Measurements from ENCODE around the gene EHMT1.

EHMT1 gene

DNA sequence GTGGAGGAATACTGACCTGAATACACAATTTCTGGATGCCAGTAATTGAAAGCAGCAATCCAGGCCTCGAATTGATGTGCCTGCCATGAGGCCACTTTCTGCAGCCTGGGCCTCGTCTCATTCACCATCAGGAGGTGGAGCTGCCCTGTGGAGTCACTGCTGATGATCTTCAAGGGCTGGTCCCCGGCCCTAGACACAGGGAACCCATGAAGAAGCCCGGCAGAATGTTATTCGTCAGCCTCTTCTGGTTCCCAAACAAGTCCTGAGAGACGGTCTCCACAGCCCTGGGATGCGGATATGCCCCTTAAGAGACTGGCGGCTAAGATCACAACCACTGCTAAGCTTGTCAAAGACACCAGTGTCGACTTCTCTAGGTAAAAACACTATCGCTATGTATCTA, 44.6 kb upstream of the EHMT1 start:
- H3K27ac ChIP-seq (replicated peaks) = no peak overlapping the region
- TF ChIP-seq, protein P1, sequence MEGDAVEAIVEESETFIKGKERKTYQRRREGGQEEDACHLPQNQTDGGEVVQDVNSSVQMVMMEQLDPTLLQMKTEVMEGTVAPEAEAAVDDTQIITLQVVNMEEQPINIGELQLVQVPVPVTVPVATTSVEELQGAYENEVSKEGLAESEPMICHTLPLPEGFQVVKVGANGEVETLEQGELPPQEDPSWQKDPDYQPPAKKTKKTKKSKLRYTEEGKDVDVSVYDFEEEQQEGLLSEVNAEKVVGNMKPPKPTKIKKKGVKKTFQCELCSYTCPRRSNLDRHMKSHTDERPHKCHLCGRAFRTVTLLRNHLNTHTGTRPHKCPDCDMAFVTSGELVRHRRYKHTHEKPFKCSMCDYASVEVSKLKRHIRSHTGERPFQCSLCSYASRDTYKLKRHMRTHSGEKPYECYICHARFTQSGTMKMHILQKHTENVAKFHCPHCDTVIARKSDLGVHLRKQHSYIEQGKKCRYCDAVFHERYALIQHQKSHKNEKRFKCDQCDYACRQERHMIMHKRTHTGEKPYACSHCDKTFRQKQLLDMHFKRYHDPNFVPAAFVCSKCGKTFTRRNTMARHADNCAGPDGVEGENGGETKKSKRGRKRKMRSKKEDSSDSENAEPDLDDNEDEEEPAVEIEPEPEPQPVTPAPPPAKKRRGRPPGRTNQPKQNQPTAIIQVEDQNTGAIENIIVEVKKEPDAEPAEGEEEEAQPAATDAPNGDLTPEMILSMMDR (IDR thresholded peaks at IDR 0.05; ENCODE audit: insufficient read depth, low read length) = no peak
- TF ChIP-seq SPI1 (IDR thresholded peaks at IDR 0.05; ENCODE audit: borderline replicate concordance, low read depth) (no peak), GABPA (IDR thresholded peaks at IDR 0.05; ENCODE audit: low read depth) (no peak), POLR2AphosphoS5 (IDR thresholded peaks at IDR 0.05; ENCODE audit: low read depth) (no peak)
- TF ChIP-seq, protein P2, sequence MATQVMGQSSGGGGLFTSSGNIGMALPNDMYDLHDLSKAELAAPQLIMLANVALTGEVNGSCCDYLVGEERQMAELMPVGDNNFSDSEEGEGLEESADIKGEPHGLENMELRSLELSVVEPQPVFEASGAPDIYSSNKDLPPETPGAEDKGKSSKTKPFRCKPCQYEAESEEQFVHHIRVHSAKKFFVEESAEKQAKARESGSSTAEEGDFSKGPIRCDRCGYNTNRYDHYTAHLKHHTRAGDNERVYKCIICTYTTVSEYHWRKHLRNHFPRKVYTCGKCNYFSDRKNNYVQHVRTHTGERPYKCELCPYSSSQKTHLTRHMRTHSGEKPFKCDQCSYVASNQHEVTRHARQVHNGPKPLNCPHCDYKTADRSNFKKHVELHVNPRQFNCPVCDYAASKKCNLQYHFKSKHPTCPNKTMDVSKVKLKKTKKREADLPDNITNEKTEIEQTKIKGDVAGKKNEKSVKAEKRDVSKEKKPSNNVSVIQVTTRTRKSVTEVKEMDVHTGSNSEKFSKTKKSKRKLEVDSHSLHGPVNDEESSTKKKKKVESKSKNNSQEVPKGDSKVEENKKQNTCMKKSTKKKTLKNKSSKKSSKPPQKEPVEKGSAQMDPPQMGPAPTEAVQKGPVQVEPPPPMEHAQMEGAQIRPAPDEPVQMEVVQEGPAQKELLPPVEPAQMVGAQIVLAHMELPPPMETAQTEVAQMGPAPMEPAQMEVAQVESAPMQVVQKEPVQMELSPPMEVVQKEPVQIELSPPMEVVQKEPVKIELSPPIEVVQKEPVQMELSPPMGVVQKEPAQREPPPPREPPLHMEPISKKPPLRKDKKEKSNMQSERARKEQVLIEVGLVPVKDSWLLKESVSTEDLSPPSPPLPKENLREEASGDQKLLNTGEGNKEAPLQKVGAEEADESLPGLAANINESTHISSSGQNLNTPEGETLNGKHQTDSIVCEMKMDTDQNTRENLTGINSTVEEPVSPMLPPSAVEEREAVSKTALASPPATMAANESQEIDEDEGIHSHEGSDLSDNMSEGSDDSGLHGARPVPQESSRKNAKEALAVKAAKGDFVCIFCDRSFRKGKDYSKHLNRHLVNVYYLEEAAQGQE (IDR thresholded peaks at IDR 0.05; ENCODE audit: insufficient replicate concordance, low read depth) = no peak
- H3K27me3 ChIP-seq (ENCODE audit: insufficient read depth, poor library complexity, severe bottlenecking) = no peaks in the 10 kb centered on the region
- DNase-seq (ENCODE audit: low read depth in 1 of 2, low spot score in 1 of 2) = no peak
- no peak overlapping the region for H3K4me3 ChIP-seq (replicated peaks; ENCODE audit: insufficient read depth, low read length)

DNA sequence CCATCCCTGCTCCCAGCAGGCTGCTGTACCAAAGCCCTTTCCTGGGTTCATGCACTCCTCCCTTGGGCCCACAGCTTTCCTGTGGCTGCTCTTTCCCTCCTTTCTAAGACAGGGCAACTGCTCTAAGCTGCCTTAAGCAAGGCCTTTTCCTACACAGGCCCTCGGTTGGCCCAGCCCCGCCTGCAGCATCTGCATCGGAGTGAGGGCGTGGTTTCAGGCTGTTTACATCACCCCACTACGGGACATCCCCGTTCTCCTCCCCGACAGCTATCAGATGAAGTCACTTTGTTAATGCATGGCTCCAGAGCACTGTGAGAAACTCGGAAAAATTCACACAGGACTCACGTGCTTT, 43.5 kb upstream of the EHMT1 start:
- DNase-seq (ENCODE audit: low read depth in 1 of 2, low spot score in 1 of 2) = no peak
- Histone ChIP-seq H3K27ac (replicated peaks) (no peak overlapping the region), H3K4me3 (replicated peaks; ENCODE audit: insufficient read depth, low read length) (no peak overlapping the region), H3K27me3 (ENCODE audit: insufficient read depth, poor library complexity, severe bottlenecking) (no peaks in the 10 kb centered on the region)
- TF ChIP-seq, protein P2 (IDR thresholded peaks at IDR 0.05; ENCODE audit: insufficient replicate concordance, low read depth) = no peak
- TF ChIP-seq SPI1 (IDR thresholded peaks at IDR 0.05; ENCODE audit: borderline replicate concordance, low read depth) = no peak
- TF ChIP-seq POLR2AphosphoS5 (IDR thresholded peaks at IDR 0.05; ENCODE audit: low read depth) = no peak

DNA sequence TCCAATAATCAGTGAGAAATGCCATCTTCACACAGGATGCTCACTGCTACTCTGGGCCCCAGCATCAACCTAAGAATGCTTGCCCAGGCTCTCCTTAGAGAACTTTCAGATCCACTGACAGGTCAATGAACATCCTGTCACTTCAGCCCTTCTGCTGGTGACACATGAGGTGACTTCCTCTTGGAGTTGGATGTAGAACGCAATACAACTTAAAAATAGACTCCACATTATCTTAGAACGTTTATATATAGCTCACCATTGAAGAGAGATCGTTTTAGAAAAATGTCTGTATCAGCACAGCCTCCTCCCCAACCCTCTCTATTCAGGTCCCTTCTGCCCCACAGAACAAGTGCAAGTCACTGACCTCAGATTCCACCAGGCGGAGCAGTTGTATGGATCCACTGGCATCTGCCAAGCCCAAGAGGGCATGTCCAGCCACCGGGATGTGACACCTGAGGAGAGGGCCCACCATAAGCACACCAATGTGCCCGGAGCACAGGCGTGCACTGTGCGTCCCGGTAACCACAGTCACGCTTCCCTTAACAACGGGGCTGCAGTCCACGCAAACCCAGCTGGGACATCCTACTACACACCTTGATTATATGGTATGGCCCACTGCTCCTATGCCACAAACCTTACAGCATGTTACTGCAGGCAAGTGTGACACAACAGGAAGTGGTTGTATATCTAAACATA, 42.9 kb upstream of the EHMT1 start:
- no peak overlapping the region for H3K4me3 ChIP-seq (replicated peaks; ENCODE audit: insufficient read depth, low read length)
- H3K27ac ChIP-seq (replicated peaks) = no peak overlapping the region
- no peak for DNase-seq (ENCODE audit: low read depth in 1 of 2, low spot score in 1 of 2)
- no peak for TF ChIP-seq POLR2AphosphoS5 (IDR thresholded peaks at IDR 0.05; ENCODE audit: low read depth)
- TF ChIP-seq GABPA (IDR thresholded peaks at IDR 0.05; ENCODE audit: low read depth) = no peak
- no peaks in the 10 kb centered on the region for H3K27me3 ChIP-seq (ENCODE audit: insufficient read depth, poor library complexity, severe bottlenecking)

DNA sequence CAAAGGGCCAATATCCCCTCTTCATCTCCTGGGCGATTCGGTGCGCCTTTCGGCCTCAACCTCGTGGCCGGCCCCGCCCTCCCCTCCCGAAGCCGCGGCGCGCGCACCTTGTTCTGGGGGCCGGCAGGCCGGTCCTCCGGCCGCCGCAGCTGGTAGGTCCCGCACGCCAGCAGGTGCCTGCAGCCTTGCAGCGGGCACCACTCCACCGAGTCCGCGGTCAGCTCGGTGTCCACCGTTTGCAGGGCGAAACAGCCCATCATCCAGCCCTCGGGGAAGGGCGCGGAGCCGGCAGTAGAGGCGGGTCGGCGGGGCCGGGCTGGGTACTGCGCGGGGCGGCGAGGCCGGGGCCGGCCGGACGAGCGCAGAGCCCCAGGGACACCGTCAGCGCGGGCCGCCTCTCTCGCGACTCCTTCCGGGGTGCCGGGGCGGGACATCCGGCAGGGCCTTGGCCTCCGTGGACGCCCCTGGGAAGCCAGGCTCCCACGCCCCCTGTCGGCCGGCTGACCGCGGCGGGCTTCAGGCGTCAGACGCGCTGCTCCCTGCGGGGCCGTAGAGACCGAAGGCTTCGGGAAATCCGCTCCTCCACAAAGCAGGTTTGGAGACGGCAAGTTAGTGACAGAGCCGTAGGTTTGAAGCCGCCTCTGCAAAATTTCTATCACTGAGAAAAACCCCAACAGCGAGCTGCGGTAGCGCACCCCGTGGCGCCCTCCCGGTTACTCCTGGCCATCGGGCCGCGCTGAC, 40.1 kb upstream of the EHMT1 start, which contains the start of gene DPH7:
Gene DPH7, minus strand, starts transcription at position 408 of the 741 bp plus-strand sequence. Its CDS starts 148 bp downstream, at position 260.
- Histone ChIP-seq H3K27ac (replicated peaks) (peak within 1 kb of the TSS; percentile 62), H3K4me3 (replicated peaks; ENCODE audit: insufficient read depth, low read length) (peak within 1 kb of the TSS; percentile 93), H3K27me3 (ENCODE audit: insufficient read depth, poor library complexity, severe bottlenecking) (no peaks in the 10 kb centered on the region)
- DNase-seq (ENCODE audit: low read depth in 1 of 2, low spot score in 1 of 2) = peak; percentile 83 to 94
- TF ChIP-seq SPI1 (IDR thresholded peaks at IDR 0.05; ENCODE audit: borderline replicate concordance, low read depth) (no peak), POLR2AphosphoS5 (IDR thresholded peaks at IDR 0.05; ENCODE audit: low read depth) (peak; percentile 73), GABPA (IDR thresholded peaks at IDR 0.05; ENCODE audit: low read depth) (peak; percentile 98)
- TF ChIP-seq, protein P1 (IDR thresholded peaks at IDR 0.05; ENCODE audit: insufficient read depth, low read length) = peak; percentile 61
